T-helper 22 cell (primary cell): Measurements from ENCODE around the gene FAM25G.

Source experiments
- DNase-seq: peaks from one replicate; pipeline ENCODE4 v3.0.0-alpha.2; 2020; ENCODE audit warnings: low read depth

The FAM25G gene

DNA sequence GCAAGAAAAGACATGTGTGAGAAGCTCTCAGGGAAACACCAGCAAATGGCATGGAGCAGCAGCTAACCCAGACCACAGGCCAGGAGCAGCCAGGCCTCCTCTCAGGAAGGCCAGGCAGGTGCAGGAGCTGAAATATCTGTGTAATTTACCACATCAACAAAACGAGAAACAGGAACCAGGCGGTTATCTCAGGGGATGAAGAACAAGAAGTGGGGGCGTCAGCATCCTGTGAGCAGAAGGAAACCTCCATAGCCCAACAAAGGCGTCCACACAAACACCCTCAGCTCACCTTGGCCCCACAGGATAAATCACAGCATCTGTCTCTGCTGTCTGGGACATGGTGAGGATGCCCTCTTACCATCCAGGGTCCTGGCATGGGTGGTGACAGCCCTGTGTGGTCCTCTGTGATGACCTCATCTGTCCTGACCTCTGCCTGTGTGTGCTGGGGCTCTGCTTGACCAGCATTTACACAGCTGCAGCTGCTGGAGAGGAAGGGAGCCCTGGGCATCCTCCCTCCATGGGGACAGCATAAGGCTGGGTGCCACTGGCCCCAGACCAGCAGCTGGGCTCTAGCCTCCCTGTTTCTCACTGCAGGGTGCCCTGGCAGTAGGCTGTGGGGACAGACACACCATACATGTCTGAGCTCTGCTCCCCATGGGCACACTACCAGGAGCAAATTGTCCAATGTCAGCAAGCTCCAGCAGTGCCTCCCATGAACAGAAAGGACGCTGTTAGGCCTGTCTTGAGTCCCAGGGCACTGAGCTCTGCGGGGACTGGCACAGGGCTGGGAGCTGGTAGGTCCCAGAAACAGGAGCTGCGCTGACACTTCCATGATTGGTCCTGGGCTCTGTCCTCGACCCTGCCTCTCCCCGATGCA is 42.2 kb downstream of the FAM25G start:
- no peak for DNase-seq

- DNase-seq, result no peak
These were observed 43.8 kb downstream of the FAM25G start for GRCh38 chr10:47447705-47448104.

DNA sequence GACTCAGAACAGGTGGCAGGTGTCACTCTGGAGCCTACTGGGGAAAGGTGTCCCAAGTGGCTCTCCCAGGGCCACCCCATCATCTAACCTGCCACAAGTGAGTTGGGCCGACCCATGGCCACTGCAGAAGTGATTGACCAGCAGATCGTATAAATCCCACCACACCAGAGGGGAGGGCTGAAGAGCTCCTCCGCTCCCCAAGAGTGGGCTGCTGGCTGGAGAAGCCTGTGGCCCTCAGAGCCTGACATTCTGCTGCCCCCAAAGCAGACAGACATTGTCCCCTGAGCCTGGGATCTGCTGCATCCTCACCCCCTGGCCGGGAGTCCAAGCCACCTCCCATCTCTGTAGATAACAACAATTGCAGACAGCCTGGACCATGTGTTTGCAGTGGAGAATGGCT is 44.3 kb downstream of the FAM25G start:
- DNase-seq, result no peak

DNA sequence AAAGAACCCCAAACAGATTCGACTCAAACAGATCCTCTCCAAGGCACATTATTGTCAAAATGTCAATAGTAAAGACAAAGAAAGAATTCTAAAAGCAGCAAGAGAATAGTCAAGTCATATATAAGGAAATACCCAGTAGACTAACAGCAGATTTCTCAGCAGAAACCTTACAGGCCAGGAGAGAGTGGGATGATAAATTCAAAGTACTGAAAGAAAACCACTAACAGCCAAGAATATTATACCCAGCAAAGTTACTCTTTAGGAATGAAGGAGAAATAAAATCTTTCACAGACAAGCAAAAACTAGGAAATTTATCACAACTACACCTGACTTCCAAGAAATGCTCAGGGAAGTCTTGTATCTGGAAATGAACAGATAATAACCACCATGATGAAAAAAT is 45.8 kb downstream of the FAM25G start:
- DNase-seq, result no peak

- DNase-seq, result no peak
These were observed 47.5 kb downstream of the FAM25G start for GRCh38 chr10:47444047-47444446.

GRCh38 chr10:47443145-47443544 is 48.4 kb downstream of the FAM25G start:
- no peak for DNase-seq

GRCh38 chr10:47442351-47442750 is 49.1 kb downstream of the FAM25G start:
- no peak for DNase-seq

DNA sequence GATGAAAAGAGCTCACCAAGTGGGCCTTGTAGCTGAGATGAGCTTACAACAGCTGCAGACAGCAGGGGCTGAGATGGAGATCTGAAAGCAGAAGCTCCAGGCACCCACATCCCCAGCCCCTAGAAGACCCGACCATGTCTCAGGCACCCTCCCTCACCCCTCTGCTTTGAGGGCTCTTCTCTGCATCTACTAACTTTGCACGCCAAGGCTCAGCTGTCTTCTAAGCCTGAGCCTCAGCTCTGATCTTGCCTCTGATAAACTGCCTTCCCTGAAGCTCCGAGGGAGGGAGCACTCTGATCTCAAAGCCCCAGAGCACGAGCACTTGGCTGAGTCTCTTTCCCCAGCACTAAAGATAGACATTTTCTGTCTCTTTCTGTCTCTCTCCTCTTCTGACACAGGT is 49.6 kb downstream of the FAM25G start:
- no peak for DNase-seq

DNA sequence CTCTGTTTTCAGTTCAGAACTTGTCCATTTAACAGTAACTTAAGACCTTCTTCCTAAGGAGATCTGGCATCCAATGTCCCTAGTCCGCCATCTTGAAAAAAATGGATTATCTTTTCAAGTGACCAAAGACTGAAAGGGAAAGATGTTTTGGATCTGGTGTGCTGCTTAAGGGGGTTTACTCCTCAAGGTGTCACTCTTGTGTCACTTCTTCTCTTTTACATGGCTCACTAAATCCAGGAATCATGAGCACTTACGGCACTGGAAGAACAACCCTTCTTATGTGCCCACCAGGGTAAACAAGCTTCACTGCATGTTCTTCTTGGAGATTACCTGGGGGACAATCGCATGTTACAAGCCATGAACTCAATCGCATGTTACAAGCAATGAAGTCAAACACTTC is 51.3 kb downstream of the FAM25G start:
- no peak for DNase-seq

GRCh38 chr10:47438857-47439474 is 52.5 kb downstream of the FAM25G start:
- DNase-seq, result no peak
